ENCODE data around the gene SCML1.
A peak's percentile ranks its signal among the peaks of the same experiment; 100 is the strongest.

DNA sequence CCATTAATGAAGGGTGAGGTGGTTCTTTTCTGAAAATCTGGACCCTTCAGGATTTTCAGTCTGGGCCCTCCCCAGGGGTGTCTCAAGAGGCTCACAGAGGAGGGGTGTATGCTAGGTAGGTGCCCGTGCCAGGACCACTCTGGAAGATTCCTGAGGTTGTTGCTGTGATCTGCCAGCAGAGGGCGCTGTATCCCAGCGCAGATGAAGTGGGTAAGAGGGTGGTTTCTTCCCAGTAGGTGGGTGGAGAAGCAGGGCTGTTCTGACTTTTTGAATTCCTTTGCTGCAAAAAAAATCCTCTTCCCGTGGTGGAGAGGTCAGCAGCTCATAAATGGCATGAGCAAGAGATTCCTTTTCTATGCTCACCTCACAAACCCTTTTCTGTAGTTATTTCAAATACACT, 51.1 kb downstream of the SCML1 start:
- TF ChIP-seq RBBP5 (IDR thresholded peaks at IDR 0.05; ENCODE audit: borderline replicate concordance, low read depth, low read length) (no peak), POLR2A (IDR thresholded peaks at IDR 0.05; ENCODE audit: control extremely low read depth in 1 of 2, low read depth in 2 of 2, low read length in 2 of 2) (no peak), EP300 (IDR thresholded peaks at IDR 0.05; ENCODE audit: borderline replicate concordance in 1 of 2, low read depth in 2 of 2, low read length in 2 of 2) (no peak), ZNF274 (IDR thresholded peaks at IDR 0.05; ENCODE audit: borderline replicate concordance, extremely low read depth, low read length) (no peak)
- TF ChIP-seq, protein P1, sequence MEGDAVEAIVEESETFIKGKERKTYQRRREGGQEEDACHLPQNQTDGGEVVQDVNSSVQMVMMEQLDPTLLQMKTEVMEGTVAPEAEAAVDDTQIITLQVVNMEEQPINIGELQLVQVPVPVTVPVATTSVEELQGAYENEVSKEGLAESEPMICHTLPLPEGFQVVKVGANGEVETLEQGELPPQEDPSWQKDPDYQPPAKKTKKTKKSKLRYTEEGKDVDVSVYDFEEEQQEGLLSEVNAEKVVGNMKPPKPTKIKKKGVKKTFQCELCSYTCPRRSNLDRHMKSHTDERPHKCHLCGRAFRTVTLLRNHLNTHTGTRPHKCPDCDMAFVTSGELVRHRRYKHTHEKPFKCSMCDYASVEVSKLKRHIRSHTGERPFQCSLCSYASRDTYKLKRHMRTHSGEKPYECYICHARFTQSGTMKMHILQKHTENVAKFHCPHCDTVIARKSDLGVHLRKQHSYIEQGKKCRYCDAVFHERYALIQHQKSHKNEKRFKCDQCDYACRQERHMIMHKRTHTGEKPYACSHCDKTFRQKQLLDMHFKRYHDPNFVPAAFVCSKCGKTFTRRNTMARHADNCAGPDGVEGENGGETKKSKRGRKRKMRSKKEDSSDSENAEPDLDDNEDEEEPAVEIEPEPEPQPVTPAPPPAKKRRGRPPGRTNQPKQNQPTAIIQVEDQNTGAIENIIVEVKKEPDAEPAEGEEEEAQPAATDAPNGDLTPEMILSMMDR (IDR thresholded peaks at IDR 0.05; ENCODE audit: control extremely low read depth in 1 of 3, insufficient read depth in 1 of 3, low read depth in 1 of 3, low read length in 3 of 3): peak; percentile 64 to 76 (median 70)
